Lung (tissue), 16 donors: ENCODE results near the gene INO80D. TPM values are rescaled to one million over a fixed set of nuclear protein-coding genes. Genes with fewer than 3 reads are reported as not detected.
"Not testable (repeated sequence)": the region's sequence is repeated elsewhere in the genome, so short reads cannot be mapped to it uniquely, and the experiment has no call there.

Experiments used
- ATAC-seq: fragments of 200-7000 bp; cut with Tn5 transposase; one replicate; pipeline ENCODE4 v1.9.1; 2020; ENCODE audit warnings: moderate number of reproducible peaks; ENCODE audit not compliant: insufficient read depth, low FRiP score
- DNase-seq, 3 donors: peaks; one replicate each; pipeline ENCODE4 v3.0.0-alpha.2; 2013 to 2017
- H3K27ac ChIP-seq, 2 donors: one replicate each; pipeline ENCODE4 v1.5.1; 2013; ENCODE audit warnings: mild to moderate bottlenecking in 2 of 2, moderate library complexity in 2 of 2, control low read depth in 1 of 2, inconsistent platforms in 1 of 2, low read depth in 1 of 2, low read length in 1 of 2
- H3K27me3 ChIP-seq, 3 donors: one replicate each; pipeline ENCODE4 v1.5.1; 2013; ENCODE audit warnings: low read length in 2 of 3; ENCODE audit not compliant: control insufficient read depth in 3 of 3, insufficient read depth in 3 of 3
- H3K36me3 ChIP-seq, 4 donors: one replicate each; pipeline ENCODE4 v1.5.1; 2013; ENCODE audit warnings: low read length in 4 of 4, mild to moderate bottlenecking in 1 of 4, moderate library complexity in 1 of 4; ENCODE audit not compliant: control insufficient read depth in 4 of 4, insufficient read depth in 4 of 4
- H3K4me1 ChIP-seq, 5 donors: one replicate each; pipeline ENCODE4 v1.5.1; 2013; ENCODE audit warnings: low read length in 5 of 5, mild to moderate bottlenecking in 2 of 5, moderate library complexity in 1 of 5; ENCODE audit not compliant: control insufficient read depth in 5 of 5, insufficient read depth in 5 of 5
- H3K4me3 ChIP-seq: one replicate; pipeline ENCODE4 v1.5.1; 2013; ENCODE audit warnings: mild to moderate bottlenecking, control low read depth, moderate library complexity
- H3K9ac ChIP-seq, 2 donors: one replicate each; pipeline ENCODE4 v1.5.1; 2013; ENCODE audit warnings: low read length in 2 of 2, control low read depth in 1 of 2; ENCODE audit not compliant: insufficient read depth in 1 of 2
- H3K9me3 ChIP-seq, 4 donors: one replicate each; pipeline ENCODE4 v1.5.1; 2013; ENCODE audit warnings: low read length in 3 of 4, mild to moderate bottlenecking in 1 of 4, moderate library complexity in 1 of 4; ENCODE audit not compliant: control insufficient read depth in 4 of 4, insufficient read depth in 3 of 4
- CTCF ChIP-seq: IDR thresholded peaks from 2 replicates; pipeline ENCODE4 v1.5.1; 2012; ENCODE audit warnings: mild to moderate bottlenecking; ENCODE audit errors: control extremely low read depth, extremely low read depth
- WGBS, 2 donors: extraction: QIAGEN DNeasy Blood & Tissue Kit; methylation state at CpG; one replicate each; pipeline ENCODE4 v1.1.7; 2013; 5-methylcytosine and 5-hydroxymethylcytosine counted together
- long read RNA-seq, 5 donors: transcript quantifications; one replicate each; lab custom pipeline, GENCODE V29; 2026
- polyA plus RNA-seq, 2 donors: library from polyadenylated mRNA; stranded (reverse); fragments of 200-250 nt; gene quantifications; one replicate each; pipeline ENCODE4 v1.2.1, GENCODE V29; 2013
- total RNA-seq, 2 donors: library from RNA; depleted of rRNA in 1 of 2; stranded (reverse); fragments of >200 nt in 1 of 2; gene quantifications; one replicate each; pipeline ENCODE4 v1.2.1, GENCODE V29; 2014 to 2021
- donor health status: control.
- donor health status: control.
- donor health status: Bipolar disorder and iron deficiency.
- donor health status: healthy.
- donor health status: DM: yes; HTN: yes; CAD: no.

Gene INO80D
- total RNA-seq (10 to 100 TPM; 24.2 to 33.5 TPM), polyA plus RNA-seq (1 to 10 TPM; 1.9 to 3.2 TPM)
- long read RNA-seq, donor 1: 0 reads
- long read RNA-seq, donor 2: 0 reads
- long read RNA-seq, donor 3: 0 reads
- long read RNA-seq, donor 4: 0 reads
- long read RNA-seq, donor 5: 0 reads

- peaks cover 0 to 10% (median 1%) of the 10 kb centered on the region in 4 donors for H3K36me3 ChIP-seq
- H3K9ac ChIP-seq: peak within 1 kb of the TSS; percentile 98
- ATAC-seq (peak; percentile 92), DNase-seq (peak; percentile 86 to 93 (median 92))
- H3K4me3 ChIP-seq: peak within 1 kb of the TSS; percentile 81
- TF ChIP-seq CTCF: peak; percentile 3
- H3K27ac ChIP-seq: peak within 1 kb of the TSS; percentile 98 to 100
- no peaks in the 10 kb centered on the region for H3K9me3 ChIP-seq
- H3K27me3 ChIP-seq: no peaks in the 10 kb centered on the region
- WGBS, 2 donors: 0 to 1% methylated on average over 35 to 39 of the region's 39 CpGs
- H3K4me1 ChIP-seq: peaks cover 0 to 19% (median 6%) of the 10 kb centered on the region in 5 donors
Measured at GRCh38 chr2:206085742-206086445, at the start of gene INO80D. TSS of gene INO80D (minus strand) at chr2:206086174. CDS start at chr2:206063016, 23,158 bp downstream.

GRCh38 chr2:206127656-206128055 lies 41.7 kb upstream of the INO80D start:
- H3K9me3 ChIP-seq: no peaks in the 10 kb centered on the region
- H3K27me3 ChIP-seq: no peaks in the 10 kb centered on the region
- no peak overlapping the region for H3K9ac ChIP-seq
- no peak overlapping the region for H3K27ac ChIP-seq
- DNase-seq: no peak
- ATAC-seq: no peak
- no peak for TF ChIP-seq CTCF
- H3K36me3 ChIP-seq: peaks cover 22 to 38% (median 33%) of the 10 kb centered on the region in 4 donors
- no peak overlapping the region for H3K4me3 ChIP-seq
- no peaks in the 10 kb centered on the region for H3K4me1 ChIP-seq

- Histone ChIP-seq H3K9ac (no peak overlapping the region), H3K4me3 (no peak overlapping the region), H3K27me3 (no peaks in the 10 kb centered on the region), H3K36me3 (peaks cover 19 to 46% (median 37%) of the 10 kb centered on the region in 4 donors), H3K4me1 (no peaks in the 10 kb centered on the region), H3K27ac (no peak overlapping the region), H3K9me3 (no peaks in the 10 kb centered on the region)
- TF ChIP-seq CTCF: no peak
- ATAC-seq (no peak), DNase-seq (no peak)
Measured at GRCh38 chr2:206125901-206126300, 39.9 kb upstream of the INO80D start.

GRCh38 chr2:206122569-206122968 lies 36.6 kb upstream of the INO80D start:
- not testable (repeated sequence) for DNase-seq, H3K9ac ChIP-seq, H3K4me3 ChIP-seq, ATAC-seq, H3K27me3 ChIP-seq, H3K4me1 ChIP-seq, H3K9me3 ChIP-seq, H3K27ac ChIP-seq
- WGBS, 2 donors: 96 to 100% methylated on average over 3 of the region's 3 CpGs
- peaks cover 23 to 49% (median 36%) of the 10 kb centered on the region in 4 donors for H3K36me3 ChIP-seq
